BJ (cell line): ENCODE results near the gene UBE2D3. TPM values are rescaled to one million over a fixed set of nuclear protein-coding genes. Genes with fewer than 3 reads are reported as not detected.
"Not testable (repeated sequence)": the region's sequence is repeated elsewhere in the genome, so short reads cannot be mapped to it uniquely, and the experiment has no call there.

ENCODE experiments used
- CTCF ChIA-PET: fragments of 350-600 bp; formaldehyde crosslinking; extraction: SDS; loops from one replicate; lab custom pipeline; 2021; ENCODE audit warnings: antibody characterized with exemption, inconsistent platforms; lab: Yijun Ruan, JAX
- POLR2A ChIA-PET: fragments of 300-600 bp; sonication (Branson Sonifier 250); formaldehyde crosslinking; extraction: SDS; loops from one replicate; lab custom pipeline; 2021; ENCODE audit warnings: antibody characterized with exemption; lab: Charles Lee
- DNase-seq: peaks from one replicate; pipeline ENCODE4 v3.0.0-alpha.2; 2011; ENCODE audit warnings: low read depth
- H3K27me3 ChIP-seq: 2 replicates; pipeline ENCODE4 v1.6.0; 2011; ENCODE audit warnings: low read length; ENCODE audit not compliant: control insufficient read depth, insufficient read depth
- H3K36me3 ChIP-seq: 2 replicates; pipeline ENCODE4 v1.5.1; 2011; ENCODE audit warnings: low read length; ENCODE audit not compliant: control insufficient read depth, insufficient read depth
- H3K4me3 ChIP-seq: 2 replicates; pipeline ENCODE4 v1.5.1; 2011; ENCODE audit warnings: low read depth, mild to moderate bottlenecking, control low read depth, low read length
- CTCF ChIP-seq: IDR thresholded peaks from 2 replicates; pipeline ENCODE4 v1.5.1; 2011; ENCODE audit warnings: low read depth, mild to moderate bottlenecking, control low read depth, inconsistent platforms, low read length, moderate library complexity; ENCODE audit not compliant: insufficient read depth
- polyA plus RNA-seq: library from polyadenylated mRNA; depleted of rRNA; stranded (reverse); fragments of >200 nt; gene quantifications from 2 replicates; pipeline ENCODE4 v1.2.3, GENCODE V29; 2011

Gene UBE2D3
- polyA plus RNA-seq, 1 experiment, result 298 TPM

GRCh38 chr4:102819588-102820365 is 7.6 kb downstream of the UBE2D3 start:
- CTCF ChIA-PET, result interaction anchor here (1.0 kb wide), 1 partner anchor 33 kb away, joined by 3 read pairs; no protein-coding TSS in a partner anchor
- no peak for TF ChIP-seq CTCF
- no peak for DNase-seq
- H3K36me3 ChIP-seq, result peaks cover 1% of the 10 kb centered on the region; the same call in 1 of the 2 replicates
- POLR2A ChIA-PET, result no interaction called here
- H3K27me3 ChIP-seq, result no peaks in the 10 kb centered on the region
- H3K4me3 ChIP-seq, result no peak overlapping the region

- H3K4me3 ChIP-seq, POLR2A ChIA-PET, H3K36me3 ChIP-seq, DNase-seq, H3K27me3 ChIP-seq: not testable (repeated sequence)
- CTCF ChIA-PET, result interaction anchor here (1.0 kb wide), 1 partner anchor 33 kb away, joined by 3 read pairs; no protein-coding TSS in a partner anchor
These were observed 8.3 kb downstream of the UBE2D3 start for GRCh38 chr4:102819100-102819499.

- no peak overlapping the region for H3K4me3 ChIP-seq
These were observed 9.6 kb downstream of the UBE2D3 start for GRCh38 chr4:102817613-102818268.

GRCh38 chr4:102817021-102817605 is 10.2 kb downstream of the UBE2D3 start:
- no peak for TF ChIP-seq CTCF
- DNase-seq, result no peak
- no peaks in the 10 kb centered on the region for H3K27me3 ChIP-seq
- ChIA-PET CTCF (interaction anchor here (1.1 kb wide), 1 partner anchor 283 kb away, joined by 3 read pairs; the partner anchor contains the start of gene BDH2), POLR2A (interaction anchor here (0.6 kb wide), 2 partner anchors 27 to 71 kb away, joined by 3 to 4 read pairs; no protein-coding TSS in a partner anchor)
- H3K36me3 ChIP-seq, result no peaks in the 10 kb centered on the region
- no peak overlapping the region for H3K4me3 ChIP-seq

More at GRCh38 chr4:102817613-102818268, 9.6 kb downstream of the UBE2D3 start:
- H3K36me3 ChIP-seq, result peaks cover under 1% of the 10 kb centered on the region; the same call in 1 of the 2 replicates
- no peaks in the 10 kb centered on the region for H3K27me3 ChIP-seq
- ChIA-PET POLR2A (no interaction called here), CTCF (interaction anchor here (0.8 to 1.1 kb wide), 2 partner anchors 8 to 282 kb away, joined by 3 to 4 read pairs; partner anchors contain the start of gene BDH2)
- no peak for DNase-seq
- TF ChIP-seq CTCF, result no peak

- Histone ChIP-seq H3K4me3 (no peak overlapping the region), H3K36me3 (peaks cover 1% of the 10 kb centered on the region), H3K27me3 (no peaks in the 10 kb centered on the region)
- DNase-seq, result peak; percentile 76
- ChIA-PET POLR2A (interaction anchor here (1.0 kb wide), 1 partner anchor 12 kb away, joined by 8 read pairs; the partner anchor contains the start of gene UBE2D3), CTCF (no interaction called here)
- no peak for TF ChIP-seq CTCF
These were observed 11.4 kb downstream of the UBE2D3 start for GRCh38 chr4:102815981-102816380.
